Astrocyte of the spinal cord (primary cell): ENCODE data around the gene BAAT.

Experiments used
- DNase-seq: peaks from one replicate; pipeline ENCODE4 v3.0.0; 2011; ENCODE audit warnings: low read depth, low spot score
- H3K4me3 ChIP-seq: 2 replicates; pipeline ENCODE4 v1.5.1; 2011; ENCODE audit warnings: low read depth, mild to moderate bottlenecking, low read length, moderate library complexity
- CTCF ChIP-seq: IDR thresholded peaks from 2 replicates; pipeline ENCODE4 v1.5.1; 2012; ENCODE audit warnings: low read depth, mild to moderate bottlenecking, low read length, inconsistent platforms
- in situ Hi-C: cut with HindIII; loops from 2 replicates; pipeline ENCODE4 v1.10.0; 2017; ENCODE audit warnings: low sequenced_read_pairs

The BAAT gene

DNA sequence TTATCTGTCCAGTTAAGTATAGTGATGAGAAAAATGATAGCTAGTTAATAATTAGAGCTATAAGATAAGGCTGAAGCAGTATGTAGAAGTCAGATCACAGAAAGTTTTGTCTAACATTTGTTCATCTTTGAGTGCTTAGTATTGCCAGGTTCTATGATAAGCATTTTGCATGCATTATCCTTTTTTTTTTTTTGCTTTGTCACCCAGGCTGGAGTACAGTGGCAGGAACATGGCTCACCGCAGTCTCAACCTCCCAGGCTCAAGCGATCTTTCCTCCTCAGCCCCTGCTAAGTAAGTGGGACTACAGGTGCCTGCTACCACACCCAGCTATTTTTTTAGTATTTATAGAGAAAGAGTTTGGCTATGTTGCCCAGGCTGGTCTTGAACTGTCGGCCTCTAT is 17.5 kb downstream of the BAAT start:
- in situ Hi-C loops, result no loop called here
- no peak overlapping the region for H3K4me3 ChIP-seq
- no peak for TF ChIP-seq CTCF
- DNase-seq, result no peak

DNA sequence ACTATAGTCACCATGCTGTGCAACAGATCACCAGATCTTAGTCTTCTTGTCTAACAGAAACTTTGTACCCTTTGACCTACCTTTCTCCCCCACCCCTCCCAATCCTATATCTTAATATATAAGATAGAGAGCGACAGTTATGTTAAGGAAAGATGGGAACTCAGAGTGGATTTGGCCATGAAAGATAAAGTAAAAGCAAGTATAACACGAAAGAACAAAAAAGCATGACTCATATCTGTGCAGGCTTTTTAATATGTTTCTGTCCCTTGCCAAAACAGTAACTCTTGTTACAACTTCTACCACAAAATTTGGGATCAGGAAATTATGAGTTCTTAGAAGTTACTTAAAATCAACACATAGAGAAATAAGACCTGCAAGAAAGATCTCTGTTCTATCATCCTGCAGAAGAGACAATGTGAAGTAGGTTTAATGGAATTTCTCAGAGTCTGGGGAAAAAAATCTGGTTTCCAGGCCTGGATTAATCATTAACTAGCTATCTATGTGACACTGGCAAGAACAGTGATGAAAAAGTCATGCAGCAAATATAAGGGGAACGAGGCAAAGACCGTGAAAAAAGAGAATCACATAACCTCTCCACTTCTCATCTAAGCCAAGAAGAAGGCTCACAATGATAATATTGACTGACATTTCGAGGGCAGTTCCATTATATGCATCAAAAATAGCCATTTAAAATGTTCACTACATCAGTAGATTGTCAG is 18.6 kb downstream of the BAAT start:
- TF ChIP-seq CTCF, result no peak
- no peak overlapping the region for H3K4me3 ChIP-seq
- DNase-seq, result peak; percentile 2
- in situ Hi-C loops, result no loop called here

- TF ChIP-seq CTCF, result no peak
- H3K4me3 ChIP-seq, result no peak overlapping the region
- in situ Hi-C loops, result no loop called here
- DNase-seq, result no peak
Observed at GRCh38 chr9:101365181-101365580, 19.6 kb downstream of the BAAT start.

DNA sequence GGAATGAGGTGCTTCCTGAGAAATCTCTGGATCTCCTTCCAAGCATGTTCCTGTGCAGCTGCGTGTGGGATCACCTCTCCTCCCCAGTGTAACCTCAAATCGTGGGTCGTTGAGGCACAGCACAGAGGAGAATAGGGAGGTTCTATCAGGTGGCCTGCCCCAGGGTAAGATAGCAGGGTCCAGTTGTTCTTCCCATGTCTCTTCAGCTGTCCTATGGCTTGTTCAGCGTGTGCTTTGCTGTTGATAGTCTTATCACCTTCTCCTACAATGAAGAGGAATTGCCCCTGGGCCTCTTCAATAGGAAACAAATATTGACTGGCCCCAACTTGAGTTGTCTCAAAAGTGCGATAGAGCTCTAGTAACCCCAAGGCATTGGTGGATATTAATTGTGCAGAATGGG is 22.4 kb downstream of the BAAT start:
- TF ChIP-seq CTCF, result no peak
- in situ Hi-C loops, result no loop called here
- no peak overlapping the region for H3K4me3 ChIP-seq
- no peak for DNase-seq

GRCh38 chr9:101360647-101361046 is 24.2 kb downstream of the BAAT start:
- TF ChIP-seq CTCF, result no peak
- no peak for DNase-seq
- in situ Hi-C loops, result no loop called here
- H3K4me3 ChIP-seq, result no peak overlapping the region

DNA sequence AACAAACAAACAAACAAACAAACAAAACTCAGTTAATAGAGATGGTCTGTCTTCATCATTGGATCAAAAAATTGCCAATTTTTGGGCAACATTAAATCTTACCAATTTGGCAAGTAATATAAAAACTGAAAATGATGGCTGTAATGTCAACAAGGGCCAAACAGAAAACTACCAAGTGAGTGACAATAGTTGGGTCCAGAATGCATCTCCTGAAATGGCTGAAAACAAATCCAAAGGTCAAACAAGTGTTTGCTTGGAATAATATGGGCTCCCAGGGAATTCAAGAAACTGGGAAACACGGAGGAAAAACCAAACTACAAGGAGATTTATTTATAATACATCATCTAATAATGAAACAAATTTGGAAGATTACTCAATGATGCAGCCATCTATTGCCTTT is 25.1 kb downstream of the BAAT start:
- no peak for TF ChIP-seq CTCF
- no peak for DNase-seq
- no peak overlapping the region for H3K4me3 ChIP-seq
- in situ Hi-C loops, result no loop called here
